Measurements from ENCODE around the gene PTPRN2. TPM values are rescaled to one million over a fixed set of nuclear protein-coding genes. Genes with fewer than 3 reads are reported as not detected.

Gene PTPRN2
- total and polyA plus RNA-seq, 2 donors (not counting 1 experiment from before 2014, with no cell fraction given): 0.54 to 1.2 TPM

DNA sequence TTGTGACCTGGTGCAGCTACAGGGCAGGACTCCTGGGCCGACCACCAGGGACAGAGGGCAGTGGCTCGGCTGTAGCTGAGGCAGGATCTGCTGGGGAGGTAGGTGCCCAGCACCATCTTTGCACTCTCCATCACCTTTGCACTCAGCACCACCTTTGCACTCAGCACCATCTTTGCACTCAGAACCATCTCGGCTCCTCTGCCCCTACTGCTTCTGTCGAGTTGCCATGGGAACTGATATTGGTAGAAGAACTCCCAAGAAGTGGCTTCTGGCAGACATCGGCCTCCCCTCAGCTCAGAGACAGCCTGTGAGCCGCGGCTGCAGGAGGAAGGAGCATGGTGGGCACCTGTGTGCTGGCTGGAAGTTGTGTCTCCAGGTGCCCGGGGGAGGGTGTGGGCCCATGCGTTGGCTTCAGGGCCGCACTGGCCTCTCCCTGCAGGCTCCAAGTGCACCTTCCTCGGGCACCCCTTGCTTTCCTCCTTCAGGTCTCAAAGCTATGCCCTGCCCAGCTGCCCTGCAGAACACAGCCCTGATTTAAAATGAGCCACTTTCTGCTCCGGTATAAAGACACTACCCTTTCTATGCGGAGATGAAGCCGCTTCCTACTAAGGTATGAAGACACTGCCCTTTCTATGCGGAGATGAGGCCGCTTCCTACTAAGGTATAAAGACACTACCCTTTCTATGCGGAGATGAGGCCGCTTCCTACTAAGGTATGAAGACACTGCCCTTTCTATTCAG, 514.5 kb downstream of the PTPRN2 start:
- Histone ChIP-seq H3K4me1 (ENCODE audit: control insufficient read depth, extremely low read depth, insufficient read depth, low read length) (no peaks in the 10 kb centered on the region), H3K27me3 (ENCODE audit: control insufficient read depth, insufficient read depth, low read length) (no peaks in the 10 kb centered on the region), H3K9me3 (ENCODE audit: control insufficient read depth, insufficient read depth, low read depth, low read length) (no peaks in the 10 kb centered on the region), H3K4me3 (replicated peaks in 1 of 4; ENCODE audit: control extremely low read depth in 1 of 4, insufficient read depth in 1 of 4, low read depth in 3 of 4, low read length in 4 of 4) (no peak overlapping the region), H4K20me1 (ENCODE audit: control insufficient read depth, extremely low read depth, insufficient read depth, low read length) (no peaks in the 10 kb centered on the region), H2AFZ (ENCODE audit: low read length) (no peak overlapping the region), H3K27ac (ENCODE audit: insufficient read depth, low read length) (no peak overlapping the region), H3K79me2 (ENCODE audit: control insufficient read depth, insufficient read depth, low read length) (no peaks in the 10 kb centered on the region), H3K4me2 (ENCODE audit: extremely low read depth, insufficient read depth, low read length) (no peak overlapping the region), H3K9ac (ENCODE audit: insufficient read depth, low read length) (no peak overlapping the region), H3K36me3 (ENCODE audit: control insufficient read depth, insufficient read depth, low read length) (no peaks in the 10 kb centered on the region)
- DNase-seq (ENCODE audit: low read depth in 2 of 2): no peak
- TF ChIP-seq EZH2 (IDR thresholded peaks at IDR 0.05; ENCODE audit: low read length, missing control alignments): no peak
- TF ChIP-seq CTCF (conservative IDR thresholded peaks at IDR 0.05 in 1 of 2, IDR thresholded peaks at IDR 0.05 in 1 of 2; ENCODE audit: low read depth in 1 of 2, low read length in 2 of 2): no peak

- Histone ChIP-seq H4K20me1 (ENCODE audit: control insufficient read depth, extremely low read depth, insufficient read depth, low read length) (no peaks in the 10 kb centered on the region), H3K27ac (ENCODE audit: insufficient read depth, low read length) (no peak overlapping the region), H3K79me2 (ENCODE audit: control insufficient read depth, insufficient read depth, low read length) (no peaks in the 10 kb centered on the region), H3K4me3 (replicated peaks in 1 of 4; ENCODE audit: control extremely low read depth in 1 of 4, insufficient read depth in 1 of 4, low read depth in 3 of 4, low read length in 4 of 4) (no peak overlapping the region), H3K9me3 (ENCODE audit: control insufficient read depth, insufficient read depth, low read depth, low read length) (no peaks in the 10 kb centered on the region), H3K27me3 (ENCODE audit: control insufficient read depth, insufficient read depth, low read length) (no peaks in the 10 kb centered on the region), H3K9ac (ENCODE audit: insufficient read depth, low read length) (no peak overlapping the region), H2AFZ (ENCODE audit: low read length) (no peak overlapping the region), H3K4me1 (ENCODE audit: control insufficient read depth, extremely low read depth, insufficient read depth, low read length) (no peaks in the 10 kb centered on the region), H3K4me2 (ENCODE audit: extremely low read depth, insufficient read depth, low read length) (no peak overlapping the region), H3K36me3 (ENCODE audit: control insufficient read depth, insufficient read depth, low read length) (no peaks in the 10 kb centered on the region)
- TF ChIP-seq EZH2 (IDR thresholded peaks at IDR 0.05; ENCODE audit: low read length, missing control alignments) (no peak), CTCF (conservative IDR thresholded peaks at IDR 0.05 in 1 of 2, IDR thresholded peaks at IDR 0.05 in 1 of 2; ENCODE audit: low read depth in 1 of 2, low read length in 2 of 2) (no peak)
- DNase-seq (ENCODE audit: low read depth in 2 of 2): no peak
Measured at GRCh38 chr7:158070222-158070920, 517.3 kb downstream of the PTPRN2 start.

DNA sequence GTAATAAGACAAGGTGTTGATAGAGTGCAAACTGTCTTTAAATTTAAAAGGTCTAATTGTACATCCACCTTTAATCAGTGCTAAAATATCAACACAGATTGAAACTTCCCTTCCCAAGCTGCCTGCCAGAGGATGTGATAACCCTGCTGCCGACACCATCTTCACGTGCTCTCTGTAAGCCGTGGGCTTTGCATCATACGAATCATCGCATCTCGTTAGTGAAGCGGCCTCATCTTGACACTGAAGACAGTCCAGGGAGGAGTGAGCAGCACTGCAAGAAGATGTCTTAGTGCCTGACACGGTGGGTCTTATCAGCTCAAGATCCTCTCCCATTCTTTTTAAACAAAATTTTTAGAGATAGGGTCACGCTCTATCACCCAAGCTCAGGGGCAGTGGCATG, 518.8 kb downstream of the PTPRN2 start:
- Histone ChIP-seq H3K27me3 (ENCODE audit: control insufficient read depth, insufficient read depth, low read length) (no peaks in the 10 kb centered on the region), H3K36me3 (ENCODE audit: control insufficient read depth, insufficient read depth, low read length) (no peaks in the 10 kb centered on the region), H4K20me1 (ENCODE audit: control insufficient read depth, extremely low read depth, insufficient read depth, low read length) (no peaks in the 10 kb centered on the region), H2AFZ (ENCODE audit: low read length) (no peak overlapping the region), H3K4me2 (ENCODE audit: extremely low read depth, insufficient read depth, low read length) (no peak overlapping the region), H3K4me3 (replicated peaks in 1 of 4; ENCODE audit: control extremely low read depth in 1 of 4, insufficient read depth in 1 of 4, low read depth in 3 of 4, low read length in 4 of 4) (no peak overlapping the region), H3K9ac (ENCODE audit: insufficient read depth, low read length) (no peak overlapping the region), H3K27ac (ENCODE audit: insufficient read depth, low read length) (no peak overlapping the region), H3K79me2 (ENCODE audit: control insufficient read depth, insufficient read depth, low read length) (no peaks in the 10 kb centered on the region), H3K9me3 (ENCODE audit: control insufficient read depth, insufficient read depth, low read depth, low read length) (no peaks in the 10 kb centered on the region), H3K4me1 (ENCODE audit: control insufficient read depth, extremely low read depth, insufficient read depth, low read length) (no peaks in the 10 kb centered on the region)
- no peak for DNase-seq (ENCODE audit: low read depth in 2 of 2)
- no peak for TF ChIP-seq EZH2 (IDR thresholded peaks at IDR 0.05; ENCODE audit: low read length, missing control alignments)
- TF ChIP-seq CTCF (conservative IDR thresholded peaks at IDR 0.05 in 1 of 2, IDR thresholded peaks at IDR 0.05 in 1 of 2; ENCODE audit: low read depth in 1 of 2, low read length in 2 of 2): no peak

All from fibroblast of lung (primary cell).